ENCODE results near the gene ERMN.

The ERMN gene

GRCh38 chr2:157339965-157340655 is 14.5 kb upstream of the ERMN start:
- no peak for TF ChIP-seq CTCF (IDR thresholded peaks at IDR 0.05; ENCODE audit: low read depth, low read length)
- DNase-seq (ENCODE audit: extremely low read depth, low read depth): no peak

GRCh38 chr2:157337978-157338377 is 12.4 kb upstream of the ERMN start:
- no peak for TF ChIP-seq CTCF (IDR thresholded peaks at IDR 0.05; ENCODE audit: low read depth, low read length)
- no peak for DNase-seq (ENCODE audit: extremely low read depth, low read depth)

GRCh38 chr2:157336137-157337010 is 10.8 kb upstream of the ERMN start:
- TF ChIP-seq CTCF (IDR thresholded peaks at IDR 0.05; ENCODE audit: low read depth, low read length): peak; percentile 61

GRCh38 chr2:157334797-157335196 is 9.2 kb upstream of the ERMN start:
- TF ChIP-seq CTCF (IDR thresholded peaks at IDR 0.05; ENCODE audit: low read depth, low read length): no peak
- DNase-seq (ENCODE audit: extremely low read depth, low read depth): no peak

More at GRCh38 chr2:157336137-157337010, 10.8 kb upstream of the ERMN start:
- no peak for DNase-seq (ENCODE audit: extremely low read depth, low read depth)

GRCh38 chr2:157334335-157334734 is 8.7 kb upstream of the ERMN start:
- no peak for DNase-seq (ENCODE audit: extremely low read depth, low read depth)
- TF ChIP-seq CTCF (IDR thresholded peaks at IDR 0.05; ENCODE audit: low read depth, low read length): no peak

GRCh38 chr2:157333304-157334047 is 7.9 kb upstream of the ERMN start:
- no peak for DNase-seq (ENCODE audit: extremely low read depth, low read depth)
- no peak for TF ChIP-seq CTCF (IDR thresholded peaks at IDR 0.05; ENCODE audit: low read depth, low read length)
